GM12873 (cell line): ENCODE results near the gene IQCE.

ENCODE experiments used
- TF ChIP-seq, protein P1 (sequence below): IDR thresholded peaks from 2 replicates; pipeline ENCODE4 v1.5.1; 2012; ENCODE audit warnings: low read depth, mild to moderate bottlenecking, moderate library complexity, low read length, control low read depth; ENCODE audit not compliant: insufficient read depth; ENCODE audit errors: missing control alignments

IQCE gene

DNA sequence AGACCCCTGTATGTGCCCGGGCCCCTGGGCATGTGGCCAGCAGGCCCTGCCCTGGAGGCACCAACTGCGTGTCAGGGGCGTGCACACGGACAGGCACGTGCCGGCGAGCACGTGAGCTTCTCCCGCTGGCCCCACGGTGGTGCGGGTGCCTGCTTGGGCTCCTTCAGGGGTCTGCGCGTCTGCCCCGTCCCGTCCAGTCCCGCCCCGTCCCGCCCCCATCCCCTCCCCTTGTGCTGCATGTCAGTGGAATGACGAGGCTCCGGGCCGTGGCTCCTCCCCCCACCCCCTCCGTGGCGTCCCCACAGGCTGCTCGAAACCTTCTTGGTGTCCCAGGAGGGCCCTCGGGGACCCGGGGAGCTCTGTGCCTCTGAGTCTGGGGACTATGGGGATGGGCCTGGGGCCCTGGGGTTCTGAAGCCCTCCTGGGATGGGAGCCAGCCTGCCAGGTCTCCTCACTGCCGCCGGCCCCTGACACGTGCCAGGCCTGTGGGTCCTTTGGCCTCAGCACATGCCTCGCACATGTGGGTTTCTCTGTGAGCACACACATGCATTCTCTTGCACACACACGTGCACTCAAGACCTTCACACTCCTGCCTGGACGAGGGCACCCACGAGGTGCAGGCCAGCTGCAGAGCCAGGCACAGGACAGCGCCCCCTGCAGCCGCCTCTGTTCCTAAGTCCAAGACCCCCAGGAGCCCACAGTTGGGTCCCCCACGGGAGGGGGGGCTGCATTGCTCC, 101.7 kb downstream of the IQCE start:
- TF ChIP-seq, protein P1, sequence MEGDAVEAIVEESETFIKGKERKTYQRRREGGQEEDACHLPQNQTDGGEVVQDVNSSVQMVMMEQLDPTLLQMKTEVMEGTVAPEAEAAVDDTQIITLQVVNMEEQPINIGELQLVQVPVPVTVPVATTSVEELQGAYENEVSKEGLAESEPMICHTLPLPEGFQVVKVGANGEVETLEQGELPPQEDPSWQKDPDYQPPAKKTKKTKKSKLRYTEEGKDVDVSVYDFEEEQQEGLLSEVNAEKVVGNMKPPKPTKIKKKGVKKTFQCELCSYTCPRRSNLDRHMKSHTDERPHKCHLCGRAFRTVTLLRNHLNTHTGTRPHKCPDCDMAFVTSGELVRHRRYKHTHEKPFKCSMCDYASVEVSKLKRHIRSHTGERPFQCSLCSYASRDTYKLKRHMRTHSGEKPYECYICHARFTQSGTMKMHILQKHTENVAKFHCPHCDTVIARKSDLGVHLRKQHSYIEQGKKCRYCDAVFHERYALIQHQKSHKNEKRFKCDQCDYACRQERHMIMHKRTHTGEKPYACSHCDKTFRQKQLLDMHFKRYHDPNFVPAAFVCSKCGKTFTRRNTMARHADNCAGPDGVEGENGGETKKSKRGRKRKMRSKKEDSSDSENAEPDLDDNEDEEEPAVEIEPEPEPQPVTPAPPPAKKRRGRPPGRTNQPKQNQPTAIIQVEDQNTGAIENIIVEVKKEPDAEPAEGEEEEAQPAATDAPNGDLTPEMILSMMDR: peak; percentile 42

- TF ChIP-seq, protein P1: no peak
These were observed 102.3 kb downstream of the IQCE start for GRCh38 chr7:2661096-2661449.

DNA sequence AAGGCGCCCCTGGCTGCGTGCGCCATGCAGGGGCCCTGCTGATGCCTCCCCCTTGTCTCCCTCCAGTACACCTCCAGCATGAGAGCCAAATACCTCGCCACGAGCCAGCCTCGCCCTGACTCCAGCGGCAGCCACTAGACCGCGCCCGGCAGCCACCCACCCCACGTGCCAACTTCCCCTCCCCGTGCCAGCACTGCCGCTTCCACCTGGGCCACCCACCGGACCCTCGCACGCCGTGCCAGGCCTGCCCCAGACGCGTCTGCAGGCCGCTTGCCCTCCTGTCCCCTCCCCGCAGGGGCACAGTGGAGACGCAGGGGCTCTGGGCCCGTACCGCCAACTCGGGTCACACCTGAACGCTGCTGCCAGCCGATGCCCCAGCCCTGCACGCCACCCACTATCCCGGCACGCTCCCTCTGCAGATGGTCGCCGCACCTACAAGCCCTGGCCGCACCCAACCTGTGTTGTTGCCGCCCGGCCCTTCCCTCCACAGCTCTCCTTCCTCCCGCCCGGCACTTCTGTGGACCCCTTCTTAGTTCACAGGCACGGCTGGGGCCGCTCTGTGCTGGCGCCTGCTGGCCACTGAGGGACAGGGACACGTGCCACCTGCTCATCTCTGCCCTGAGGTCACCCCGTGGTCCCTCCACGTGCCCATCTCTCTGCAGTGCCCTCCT, 103.0 kb downstream of the IQCE start:
- TF ChIP-seq, protein P1: no peak

DNA sequence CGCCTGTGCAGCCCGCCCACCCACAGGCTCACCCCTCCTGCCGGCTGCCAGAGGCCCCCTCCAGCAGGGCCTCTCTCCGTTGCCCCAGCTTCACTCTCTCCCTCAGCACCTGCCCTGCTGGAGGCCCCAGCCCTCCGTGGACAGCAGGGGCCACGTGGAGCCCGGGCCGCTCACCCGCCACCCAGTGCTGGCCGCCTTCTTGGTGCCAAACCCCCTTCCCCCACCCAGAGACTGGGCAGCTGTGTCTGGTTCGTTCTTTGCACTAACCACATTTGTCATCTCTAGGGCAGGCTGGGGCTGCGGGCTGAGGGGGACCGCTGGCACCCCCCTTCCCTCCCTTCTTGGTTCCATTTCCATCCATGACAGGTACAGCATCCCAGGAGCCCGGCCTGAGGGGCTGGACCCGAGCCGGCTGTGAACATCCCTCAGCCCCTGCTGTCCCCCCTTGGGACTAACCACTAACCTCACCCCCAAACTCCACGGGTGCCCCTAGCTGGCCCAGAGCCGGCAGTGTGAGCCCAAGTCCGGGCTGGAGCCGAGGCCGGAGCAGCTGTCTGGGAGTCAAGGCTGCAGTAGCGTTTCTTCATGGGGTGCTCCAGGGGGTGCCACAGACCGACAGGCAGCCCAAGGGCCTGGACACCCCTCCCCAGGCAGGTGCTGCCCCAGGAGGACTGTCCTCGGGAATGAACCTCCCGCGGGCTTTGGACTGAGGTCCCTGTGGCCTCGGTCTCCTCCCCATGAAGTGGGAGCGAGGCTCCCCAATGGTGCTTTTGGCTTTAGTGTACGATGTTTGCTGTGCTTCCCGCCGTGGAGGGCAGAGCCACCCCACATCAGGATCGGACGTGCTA, 103.7 kb downstream of the IQCE start:
- TF ChIP-seq, protein P1: no peak

DNA sequence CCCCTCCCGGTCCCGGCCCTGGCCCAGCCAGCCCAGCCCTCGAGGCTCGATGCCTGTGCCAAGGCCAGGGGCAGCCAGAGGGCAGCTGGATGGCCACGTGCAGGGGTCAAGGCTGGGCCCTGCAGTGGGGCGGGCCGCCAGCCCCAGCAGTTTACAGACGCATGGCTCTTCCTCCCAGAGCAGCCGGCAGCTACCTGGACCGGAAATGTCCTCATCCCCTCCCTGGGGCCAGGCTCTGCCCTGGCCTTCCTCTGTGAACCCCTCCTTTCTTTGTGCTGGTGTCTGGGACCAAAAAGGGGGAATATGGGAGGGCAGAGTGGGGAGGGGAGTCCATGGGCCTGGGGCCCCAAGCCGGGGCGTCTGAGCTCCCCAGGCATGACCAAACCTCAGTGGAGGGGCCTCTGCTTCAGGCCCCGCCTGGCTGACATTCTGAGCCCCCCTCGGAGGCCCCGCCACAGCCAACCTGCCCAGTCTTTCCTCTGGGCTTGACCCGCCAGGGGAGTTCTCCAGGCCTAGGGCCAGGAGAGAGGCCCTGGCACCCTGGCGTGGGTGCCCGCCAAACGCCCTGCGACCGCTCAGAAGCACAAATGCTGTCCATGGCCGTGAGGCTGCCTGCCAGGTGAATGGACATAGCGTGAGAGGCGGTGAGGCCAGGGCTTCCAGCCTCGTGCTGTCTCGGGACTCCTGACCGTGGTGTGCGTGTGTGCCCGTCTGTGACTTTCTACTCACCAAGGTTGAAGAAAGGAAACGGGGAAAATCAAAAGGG, 104.5 kb downstream of the IQCE start:
- TF ChIP-seq, protein P1: no peak

GRCh38 chr7:2663960-2664359, 105.2 kb downstream of the IQCE start:
- TF ChIP-seq, protein P1: no peak
